UCSD-AML1 (cell line): ENCODE results near the gene RANBP3.

Source experiments
- DNase-seq: peaks from one replicate; lab custom pipeline; 2025; ENCODE audit not compliant: unreplicated experiment; lab: John Stamatoyannopoulos, UW

RANBP3 gene

DNA sequence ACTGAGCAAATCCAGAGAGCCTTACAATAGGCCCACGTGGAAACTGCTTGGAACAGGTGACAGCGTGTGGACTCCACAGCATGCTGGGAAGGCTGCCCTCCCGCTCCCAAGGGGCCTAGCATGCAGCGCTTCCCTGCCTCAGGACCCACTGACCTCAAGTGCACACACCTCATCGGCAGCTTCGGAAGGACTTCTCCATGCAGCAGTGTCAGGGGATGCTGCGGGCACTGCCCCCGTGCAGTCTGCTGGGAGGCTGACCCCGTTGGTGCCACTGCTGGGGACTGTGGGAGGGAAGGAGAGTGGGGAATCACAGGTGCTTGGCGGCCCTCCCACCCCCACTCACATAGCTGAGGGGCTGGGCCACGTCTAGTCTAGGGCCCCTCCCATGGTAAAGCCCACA, 46.7 kb downstream of the RANBP3 start:
- DNase-seq, result no peak

DNA sequence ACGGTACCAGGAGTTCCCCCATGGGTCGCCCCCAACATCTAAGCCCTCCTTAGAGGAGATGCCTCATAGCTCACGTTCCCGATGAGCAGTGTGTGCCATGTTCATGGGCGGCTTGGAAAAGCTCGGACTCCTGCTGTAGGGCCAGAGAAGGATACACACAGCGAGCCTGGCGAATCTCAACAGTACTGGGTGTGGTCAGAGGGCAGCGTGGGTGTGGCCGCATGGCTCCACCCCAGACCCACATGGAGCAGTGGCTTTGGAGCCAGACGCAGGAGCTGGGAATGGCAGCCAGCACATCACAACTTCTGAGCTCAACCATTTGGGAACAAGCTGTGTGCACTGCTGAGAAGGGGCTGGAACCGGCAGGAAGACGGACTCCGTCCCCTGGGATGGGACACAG, 48.3 kb downstream of the RANBP3 start:
- no peak for DNase-seq

DNA sequence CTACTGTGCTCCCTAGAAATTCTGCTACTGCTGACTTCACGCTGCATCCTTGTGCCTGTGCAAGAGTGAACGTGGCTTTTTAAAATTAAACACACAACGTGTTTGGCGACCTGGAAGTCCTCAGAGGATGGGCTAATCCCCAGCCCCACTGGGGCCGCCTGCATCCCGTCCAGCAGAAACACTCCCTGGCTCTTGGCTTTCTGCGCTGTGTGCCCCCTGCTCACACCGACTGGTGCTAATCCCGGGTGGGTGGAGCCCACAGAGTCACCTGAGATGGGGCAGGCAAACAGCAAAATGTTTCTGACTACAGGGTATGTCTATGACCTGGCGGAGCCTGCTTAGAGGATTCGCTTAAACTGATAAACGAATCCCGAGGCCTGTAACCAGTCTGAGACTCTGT, 48.8 kb downstream of the RANBP3 start:
- no peak for DNase-seq

DNA sequence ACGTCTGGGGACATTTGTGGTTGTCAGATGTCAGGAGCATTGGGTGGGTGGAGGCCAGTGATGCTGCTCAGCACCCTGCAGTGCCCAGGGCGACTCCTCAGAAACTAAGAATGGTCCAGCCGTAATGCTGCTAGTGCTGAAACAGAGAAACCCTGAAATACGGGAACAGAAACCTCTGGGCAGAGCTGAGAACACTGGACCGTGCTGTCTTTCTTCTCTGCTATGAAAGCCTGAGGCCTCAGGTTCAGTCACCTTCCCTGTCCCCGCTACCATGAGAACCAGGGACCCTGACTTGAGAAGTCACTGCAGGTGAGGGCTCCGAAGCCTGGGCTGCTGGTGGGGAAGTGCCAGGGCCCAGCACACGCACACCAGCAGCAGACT, 50.5 kb downstream of the RANBP3 start:
- DNase-seq, result no peak

DNA sequence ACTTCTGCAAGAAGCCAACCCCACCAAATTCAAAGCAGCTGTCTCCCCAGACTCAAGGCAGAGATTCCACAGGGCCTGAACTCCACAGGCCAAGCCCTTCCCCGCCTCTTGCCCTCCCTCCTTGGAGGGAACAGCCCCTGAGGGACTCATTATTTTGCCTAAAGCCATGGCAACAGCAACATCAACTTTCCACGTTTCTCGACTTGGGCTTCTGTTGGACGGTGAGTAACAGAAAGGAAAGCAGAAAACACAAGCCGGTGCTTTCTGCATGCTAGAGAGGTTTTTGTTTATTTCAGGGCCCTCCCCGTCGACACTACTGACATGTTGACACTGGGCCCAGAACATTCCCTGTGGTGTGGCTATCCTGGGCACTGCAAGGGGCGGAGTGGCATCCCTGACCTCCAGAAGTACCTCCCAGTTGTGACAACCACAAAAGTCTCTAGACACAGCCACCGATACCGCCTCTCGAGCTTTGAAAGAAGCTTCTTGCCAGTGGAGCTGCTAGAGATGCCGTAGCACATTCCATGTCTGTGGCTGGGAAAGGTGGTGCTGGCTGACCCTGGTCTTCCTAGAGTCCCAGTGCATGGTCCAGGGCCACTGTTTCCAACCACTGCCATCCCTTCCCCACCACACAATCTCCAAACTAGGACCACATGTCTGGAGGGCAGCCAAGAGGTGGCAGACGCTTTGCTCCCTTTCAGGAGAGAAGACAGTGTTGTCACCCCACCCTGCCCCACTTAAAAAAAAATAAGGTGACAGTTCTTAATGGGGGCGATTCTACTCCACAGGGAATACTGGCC, 51.1 kb downstream of the RANBP3 start:
- DNase-seq, result no peak

DNA sequence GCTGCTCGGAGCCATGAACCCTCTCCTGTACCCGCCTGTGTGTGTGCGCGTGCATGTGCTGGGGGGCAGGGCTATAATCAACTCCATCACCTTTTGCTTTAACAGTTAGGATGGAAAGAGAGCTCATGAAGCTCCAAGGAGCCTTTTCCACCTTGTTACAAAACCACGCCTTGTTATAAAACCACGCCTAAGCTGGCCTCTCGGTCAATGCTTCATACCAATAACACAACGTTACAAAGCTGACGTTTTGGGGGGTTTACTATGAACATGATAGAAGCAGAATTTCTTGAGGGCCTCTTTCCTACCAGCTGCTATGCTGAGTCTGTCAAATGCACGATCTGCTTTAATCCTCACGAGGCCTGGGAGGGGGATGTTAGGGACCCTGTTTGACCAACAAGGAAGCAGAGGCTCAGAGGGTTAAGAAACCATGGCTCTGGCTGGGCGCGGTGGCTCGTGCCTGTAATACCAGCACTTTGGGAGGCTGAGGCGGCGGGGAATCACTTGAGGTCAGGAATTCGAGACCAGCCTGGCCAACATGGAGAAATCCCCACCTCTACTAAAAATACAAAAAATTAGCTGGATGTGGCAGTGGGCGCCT, 52.0 kb downstream of the RANBP3 start:
- DNase-seq, result no peak

DNA sequence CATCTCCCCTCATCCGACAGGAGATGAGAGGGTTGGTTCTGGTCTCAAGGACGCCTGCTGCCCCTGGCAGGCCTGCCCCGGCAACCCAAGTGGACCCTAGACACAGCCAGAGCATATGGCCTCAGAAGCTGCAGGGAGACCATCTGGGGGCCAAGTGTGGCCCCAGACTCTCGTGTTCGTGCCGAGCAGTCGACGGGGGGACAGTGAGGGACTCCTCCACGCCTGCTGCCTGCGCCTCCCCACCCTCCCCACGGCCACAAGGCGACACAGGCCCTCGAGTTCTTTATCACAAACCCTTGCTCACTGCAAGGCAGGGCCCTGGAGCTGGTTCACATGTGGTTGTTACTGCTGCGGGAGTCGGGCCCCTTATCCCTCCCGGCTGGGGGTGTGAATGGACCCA, 54.6 kb downstream of the RANBP3 start:
- no peak for DNase-seq

DNA sequence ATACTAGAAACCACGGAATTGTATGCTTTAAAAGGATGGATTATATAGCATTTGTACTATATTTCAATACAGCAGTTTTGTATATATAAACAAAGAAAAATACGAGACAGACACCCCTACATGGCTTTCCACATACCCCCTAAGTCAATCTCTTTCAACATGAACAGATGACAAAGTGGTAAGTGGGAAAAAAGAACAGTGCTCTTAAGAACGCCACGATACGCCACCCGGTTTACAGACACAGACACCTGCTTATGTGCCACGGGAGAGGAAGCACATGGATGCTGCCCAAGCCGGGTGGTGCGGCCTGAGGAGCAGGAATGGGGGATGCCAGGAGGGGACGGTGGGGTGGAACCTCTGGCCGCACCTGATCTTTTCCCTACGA, 55.8 kb downstream of the RANBP3 start:
- DNase-seq, result no peak

DNA sequence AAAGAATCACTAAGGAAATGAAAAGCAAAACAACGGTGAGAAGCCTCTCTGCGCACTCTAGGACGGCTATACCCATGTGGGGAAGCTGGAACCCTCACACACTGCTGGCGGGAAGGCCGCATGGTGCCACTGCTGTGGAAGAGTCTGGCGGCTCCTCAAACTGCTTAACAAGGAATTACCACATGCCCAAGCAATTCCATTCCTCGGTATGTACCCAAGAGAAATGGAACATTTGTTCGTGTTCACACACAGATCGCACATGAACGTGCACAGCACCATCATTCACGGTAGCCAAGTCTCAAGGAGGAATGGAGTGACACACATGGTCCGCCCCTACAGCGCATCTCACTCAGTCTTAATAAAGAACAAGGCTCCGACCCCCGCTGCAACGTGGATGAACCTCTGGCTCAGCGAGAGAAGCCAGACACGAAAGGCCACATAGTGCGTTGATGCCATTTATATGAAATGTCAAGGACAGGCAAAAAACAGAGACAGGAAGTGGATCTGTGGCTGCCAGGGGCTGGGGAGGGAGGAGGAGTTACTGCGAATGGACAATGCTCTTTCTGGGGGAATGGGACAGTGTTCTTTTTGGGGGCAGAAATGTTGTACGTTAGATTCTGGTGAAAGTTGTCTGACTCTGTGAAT, 56.3 kb downstream of the RANBP3 start:
- no peak for DNase-seq

DNA sequence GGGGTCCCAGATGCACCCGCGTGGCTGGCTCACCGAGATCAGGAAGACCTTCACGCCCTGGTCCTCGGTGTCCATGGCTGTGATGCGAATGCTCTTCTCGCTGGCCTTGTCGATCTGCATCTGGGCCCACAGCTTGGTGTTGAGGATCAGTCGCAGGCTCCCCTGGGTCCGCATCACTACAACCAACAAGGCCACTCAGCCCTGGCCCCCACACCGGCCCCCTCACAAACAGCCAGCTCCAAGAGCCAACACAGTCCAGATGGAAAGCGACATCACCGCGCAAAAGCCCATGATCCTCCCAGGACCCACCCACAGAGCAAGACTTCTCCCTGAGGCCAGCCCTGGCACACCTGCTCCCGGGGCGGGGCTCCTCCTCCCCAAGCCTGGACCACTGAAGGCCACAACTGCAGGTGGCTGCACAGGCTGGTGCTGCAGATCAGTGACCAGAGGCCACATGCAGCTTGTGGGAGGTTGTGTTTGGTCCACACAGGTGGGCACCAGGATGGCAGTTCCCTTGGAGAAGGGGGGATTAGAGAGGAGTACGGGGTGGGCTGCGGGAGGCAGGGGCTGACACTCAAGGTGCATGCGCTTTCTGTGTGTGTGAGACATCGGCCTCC, 59.4 kb downstream of the RANBP3 start:
- no peak for DNase-seq

DNA sequence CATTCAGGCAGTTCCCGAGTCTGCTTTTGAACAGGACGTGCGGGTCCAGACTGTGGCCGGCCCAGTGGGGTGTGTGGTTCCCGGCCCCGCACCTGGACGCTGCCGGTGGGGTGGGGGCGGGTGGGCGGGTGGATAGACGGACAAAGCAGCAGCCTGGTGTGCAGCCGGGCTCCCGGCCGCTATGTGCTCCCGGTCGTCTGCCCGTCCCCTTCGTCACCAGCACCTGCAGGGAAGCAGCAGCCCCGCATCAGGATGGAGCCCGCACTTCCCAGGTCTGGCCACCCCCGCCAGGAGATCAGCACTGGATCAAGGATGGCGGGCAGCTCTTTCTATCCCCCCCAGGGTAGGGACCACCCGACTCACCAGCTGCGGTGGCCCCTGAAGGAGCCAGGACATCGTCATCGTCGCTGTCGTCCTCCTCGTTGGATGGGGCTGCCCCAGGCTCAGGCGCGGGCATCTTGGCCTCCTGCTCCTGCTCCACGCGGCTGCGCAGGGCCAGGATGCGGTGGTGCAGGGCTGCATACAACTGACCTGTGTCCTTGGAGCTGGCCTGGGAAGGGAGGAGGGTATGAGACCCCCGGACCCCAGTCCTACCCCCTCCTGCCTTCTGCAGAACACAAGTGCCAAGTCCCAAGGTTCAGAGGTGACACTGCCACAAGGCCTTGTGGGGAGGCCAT, 60.4 kb downstream of the RANBP3 start:
- DNase-seq, result no peak

DNA sequence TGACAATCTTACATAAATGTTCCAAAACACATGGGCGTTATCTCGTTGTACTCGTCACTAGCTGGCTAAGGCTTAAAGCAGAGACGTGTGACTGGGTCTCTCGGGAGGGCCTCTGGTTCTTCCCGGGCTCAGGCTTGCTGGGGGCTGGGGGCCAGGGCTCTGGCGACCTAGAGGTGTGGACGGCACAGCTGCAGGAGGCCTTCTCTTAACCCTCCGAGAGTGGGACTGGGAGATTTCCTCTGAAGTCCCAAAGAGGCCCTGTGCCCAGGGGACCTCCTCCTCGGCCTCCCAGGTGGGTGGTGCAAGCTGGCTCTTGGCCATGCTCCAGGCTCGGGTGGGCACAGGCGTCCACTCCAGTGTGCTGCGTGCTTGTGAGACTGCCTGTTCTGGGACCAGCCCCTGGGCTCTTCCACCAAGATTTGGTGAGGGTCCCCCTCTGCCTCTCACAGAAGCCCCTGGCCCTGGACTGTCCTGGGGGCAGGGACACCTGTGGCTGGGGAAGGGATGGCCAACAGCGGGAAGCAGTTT, 61.7 kb downstream of the RANBP3 start:
- DNase-seq, result no peak

DNA sequence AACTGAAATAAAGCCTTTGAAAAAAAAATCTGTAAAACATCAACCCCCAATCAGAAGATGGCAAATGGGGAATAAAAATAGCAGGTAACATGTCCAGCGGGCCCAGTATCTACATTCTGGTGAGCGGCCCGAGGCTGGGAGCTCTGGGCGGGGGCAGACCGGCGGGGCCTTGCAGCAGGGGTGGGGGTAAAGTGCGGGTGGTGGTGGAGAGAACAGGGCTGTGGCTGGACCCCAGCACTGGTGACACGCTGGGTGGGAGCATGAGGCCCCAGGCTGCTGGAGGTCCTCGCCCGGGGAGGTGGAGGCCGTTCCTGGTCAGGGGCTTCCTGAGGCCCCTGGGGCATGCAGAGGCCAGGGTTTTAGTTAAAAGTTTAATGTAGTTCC, 62.2 kb downstream of the RANBP3 start:
- DNase-seq, result no peak

DNA sequence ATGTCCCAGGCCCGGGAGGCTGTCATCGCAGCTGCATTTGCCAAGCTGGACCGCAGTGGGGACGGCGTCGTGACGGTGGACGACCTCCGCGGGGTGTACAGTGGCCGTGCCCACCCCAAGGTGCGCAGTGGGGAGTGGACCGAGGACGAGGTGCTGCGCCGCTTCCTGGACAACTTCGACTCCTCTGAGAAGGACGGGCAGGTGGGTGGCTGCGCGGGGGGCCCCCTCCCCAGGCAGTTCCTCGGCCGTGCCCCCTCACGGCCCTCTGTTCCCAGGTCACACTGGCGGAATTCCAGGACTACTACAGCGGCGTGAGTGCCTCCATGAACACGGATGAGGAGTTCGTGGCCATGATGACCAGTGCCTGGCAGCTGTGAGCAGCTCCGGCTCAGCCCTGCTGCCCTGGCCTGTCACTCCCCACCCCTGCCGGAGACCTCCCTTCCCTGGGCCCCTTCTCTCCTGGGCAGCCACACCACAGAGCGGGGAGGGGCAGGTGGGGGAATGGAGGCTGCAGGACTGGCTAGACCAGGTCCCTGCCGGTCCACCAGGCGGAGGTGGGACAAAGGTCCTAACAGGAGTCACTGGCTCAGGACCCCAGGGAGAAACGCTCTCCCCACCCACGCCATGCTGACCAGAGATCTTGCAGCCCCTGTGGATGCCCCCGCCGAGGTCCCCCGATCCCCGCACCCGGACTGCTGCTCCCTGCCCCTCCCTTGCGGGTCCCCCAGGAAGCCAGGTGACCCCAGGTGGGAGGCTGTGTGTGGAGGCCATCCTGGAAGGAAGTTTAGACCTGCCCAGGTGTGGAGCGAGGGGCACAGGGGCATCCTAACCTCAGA, 62.8 kb downstream of the RANBP3 start:
- no peak for DNase-seq

DNA sequence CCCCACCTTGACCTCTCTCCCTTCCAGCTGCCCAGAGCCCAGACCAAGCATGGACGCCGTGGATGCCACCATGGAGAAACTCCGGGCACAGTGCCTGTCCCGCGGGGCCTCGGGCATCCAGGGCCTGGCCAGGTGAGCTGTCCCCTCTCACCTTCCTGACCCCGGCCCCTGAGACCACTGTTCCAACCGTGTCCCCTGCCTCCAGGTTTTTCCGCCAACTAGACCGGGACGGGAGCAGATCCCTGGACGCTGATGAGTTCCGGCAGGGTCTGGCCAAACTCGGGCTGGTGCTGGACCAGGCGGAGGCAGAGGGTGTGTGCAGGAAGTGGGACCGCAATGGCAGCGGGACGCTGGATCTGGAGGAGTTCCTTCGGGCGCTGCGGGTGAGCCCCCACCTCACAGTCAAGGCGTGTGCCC, 63.6 kb downstream of the RANBP3 start:
- DNase-seq, result no peak

DNA sequence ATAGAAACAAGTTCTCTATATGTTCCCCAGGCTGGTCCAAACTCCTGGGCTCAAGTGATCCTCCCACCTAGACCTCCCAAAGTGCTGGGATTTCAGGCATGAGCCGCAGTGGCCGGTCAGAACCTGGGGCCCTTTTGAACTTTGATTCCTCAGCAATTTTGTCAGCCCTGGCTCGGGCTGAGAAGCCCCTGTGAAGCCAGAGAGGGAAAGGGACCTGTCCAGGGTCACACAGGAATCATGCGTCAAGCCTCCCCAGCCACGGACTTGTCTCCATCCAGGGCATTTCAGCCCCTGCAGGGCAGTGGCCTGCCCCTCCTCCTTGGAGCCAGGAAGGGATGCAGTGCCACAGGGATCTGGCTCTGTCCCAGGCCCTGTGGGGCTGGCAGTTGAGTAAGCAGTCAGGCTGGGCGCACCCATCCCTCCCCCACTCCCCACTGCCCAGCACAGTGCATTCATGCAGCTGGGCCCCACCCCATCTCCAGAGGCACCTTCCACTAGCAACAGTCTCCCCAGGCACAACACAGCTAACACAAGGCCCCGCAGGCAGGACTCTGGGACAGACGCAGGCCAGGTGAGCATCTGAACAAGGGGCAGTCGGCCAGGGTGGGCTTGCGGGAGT, 64.1 kb downstream of the RANBP3 start, which contains the start of gene CAPS:
CAPS (plus strand) TSS at position 516 of the 619 bp plus-strand sequence. CDS start 153 bp downstream, outside the sequence.
- no peak for DNase-seq

DNA sequence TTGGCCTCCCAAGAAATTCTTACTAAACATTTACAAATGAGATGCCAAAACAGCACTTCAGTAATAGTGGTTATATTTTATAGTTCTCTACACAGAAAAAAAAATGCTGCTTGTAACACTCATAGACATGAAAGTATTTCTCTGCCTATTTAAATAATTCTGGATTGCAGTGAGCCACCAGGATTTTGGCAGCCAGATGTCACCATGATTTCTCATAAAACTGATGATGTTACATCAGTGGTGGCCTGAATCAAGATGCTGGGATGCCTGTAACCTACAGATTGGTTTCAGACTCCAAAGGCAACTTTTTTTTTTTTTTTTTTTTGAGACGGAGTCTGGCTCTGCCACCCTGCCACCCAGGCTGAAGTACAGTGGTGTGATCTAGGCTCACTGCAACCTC, 66.6 kb downstream of the RANBP3 start:
- no peak for DNase-seq

DNA sequence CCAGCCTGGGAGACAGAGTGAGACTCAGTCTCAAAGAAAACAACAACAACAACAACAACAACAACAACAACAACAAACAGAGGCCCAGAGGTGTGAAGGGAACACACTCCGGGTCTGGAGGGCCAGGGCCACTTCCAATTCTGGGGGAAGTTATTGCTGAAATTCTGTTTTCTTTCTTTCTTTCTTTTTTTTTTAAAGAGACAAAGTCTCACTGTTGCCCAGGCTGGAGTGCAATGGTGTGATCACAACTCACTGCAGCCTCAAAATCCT, 67.4 kb downstream of the RANBP3 start:
- no peak for DNase-seq

DNA sequence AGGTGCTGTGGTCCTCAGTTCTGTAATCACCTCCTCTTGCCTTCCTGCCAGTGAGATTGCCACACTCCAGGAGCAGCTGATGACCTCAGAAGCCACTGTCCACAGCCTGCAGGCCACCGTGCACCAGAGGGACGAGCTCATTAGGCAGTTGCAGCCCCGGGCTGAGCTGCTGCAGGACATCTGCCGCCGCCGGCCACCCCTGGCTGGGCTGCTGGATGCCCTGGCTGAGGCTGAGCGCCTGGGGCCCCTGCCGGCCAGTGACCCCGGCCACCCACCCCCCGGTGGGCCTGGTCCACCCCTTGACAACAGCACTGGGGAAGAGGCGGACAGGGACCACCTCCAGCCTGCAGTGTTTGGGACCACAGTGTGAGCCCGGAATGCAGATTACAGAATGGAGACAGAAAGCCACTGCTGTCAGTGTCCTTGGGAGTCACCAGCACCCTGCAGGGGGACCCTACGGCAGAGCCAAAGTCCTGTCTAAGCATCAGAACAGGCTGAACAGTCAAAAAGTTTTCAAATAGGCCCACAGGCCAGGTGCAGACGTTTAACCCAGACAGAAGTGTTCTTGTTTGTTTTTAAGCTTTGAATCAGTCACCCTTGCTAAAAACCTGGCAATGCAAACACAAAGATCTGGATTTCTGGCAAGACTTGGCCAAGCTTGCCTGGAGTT, 69.0 kb downstream of the RANBP3 start:
- no peak for DNase-seq

DNA sequence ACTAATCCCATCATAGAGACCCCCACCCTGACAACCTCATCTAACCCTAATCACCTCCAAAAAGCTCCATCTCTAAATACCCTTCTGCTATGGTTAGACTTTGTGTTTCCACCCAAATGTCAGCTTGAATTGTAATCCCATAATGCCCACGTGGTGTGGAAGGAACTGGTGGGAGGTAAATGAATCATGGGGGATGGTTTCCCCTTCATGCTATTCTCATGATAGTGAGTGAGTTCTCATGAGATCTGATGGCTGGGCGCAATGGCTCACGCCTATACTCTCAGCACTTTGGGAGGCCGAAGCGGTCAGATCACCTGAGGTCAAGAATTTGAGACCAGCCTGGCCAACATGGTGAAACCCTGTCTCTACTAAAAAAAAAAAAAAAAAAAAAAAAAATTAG, 70.7 kb downstream of the RANBP3 start:
- no peak for DNase-seq
